ENCODE measurements around the gene PLAGL1. TPM values are rescaled to one million over a fixed set of nuclear protein-coding genes. Genes with fewer than 3 reads are reported as not detected.

The PLAGL1 gene
- total RNA-seq, 1 experiment from 2014 or later = 24.3 TPM

GRCh38 chr6:144029452-144029851 is 21.4 kb upstream of the PLAGL1 start:
- Histone ChIP-seq H3K27me3 (ENCODE audit: control insufficient read depth, insufficient read depth, low read length) (peaks cover 11% of the 10 kb centered on the region), H3K36me3 (ENCODE audit: control insufficient read depth, insufficient read depth, low read length) (no peaks in the 10 kb centered on the region), H3K9me3 (ENCODE audit: control insufficient read depth, insufficient read depth, low read depth, low read length) (no peaks in the 10 kb centered on the region), H3K4me3 (ENCODE audit: low read depth in 2 of 2, low read length in 2 of 2) (no peak overlapping the region), H3K4me1 (ENCODE audit: control insufficient read depth, insufficient read depth, low read length) (no peaks in the 10 kb centered on the region), H3K27ac (ENCODE audit: low read length) (no peak overlapping the region)
- in situ Hi-C loops (cut with HindIII; ENCODE audit: low pct_unique_long_range_greater_than_20kb, low sequenced_read_pairs) = no loop called here
- TF ChIP-seq TCF7L2 (IDR thresholded peaks at IDR 0.05; ENCODE audit: low read depth, low read length) (no peak), POLR2AphosphoS5 (IDR thresholded peaks at IDR 0.05; ENCODE audit: low read depth, low read length) (no peak), SIN3A (IDR thresholded peaks at IDR 0.05; ENCODE audit: borderline replicate concordance, insufficient read depth, low read depth, low read length) (no peak), CTCF (IDR thresholded peaks at IDR 0.05) (no peak), REST (IDR thresholded peaks at IDR 0.05; ENCODE audit: insufficient read depth in 1 of 2, low read depth in 2 of 2, low read length in 1 of 2) (no peak)
- no peak for DNase-seq (ENCODE audit: low read depth, low spot score)
- POLR2A ChIA-PET = no interaction called here
- intact Hi-C loops (cut with micrococcal nuclease; ENCODE audit: unreplicated experiment) = no loop called here
- CTCF ChIA-PET = no interaction called here
- ATAC-seq = no peak
- BruUV-seq (replicated peaks) = no TSS peak

GRCh38 chr6:144027932-144028587 is 20.0 kb upstream of the PLAGL1 start:
- TF ChIP-seq POLR2AphosphoS5 (IDR thresholded peaks at IDR 0.05; ENCODE audit: low read depth, low read length) (no peak), SIN3A (IDR thresholded peaks at IDR 0.05; ENCODE audit: borderline replicate concordance, insufficient read depth, low read depth, low read length) (no peak), CTCF (IDR thresholded peaks at IDR 0.05) (no peak), REST (IDR thresholded peaks at IDR 0.05; ENCODE audit: insufficient read depth in 1 of 2, low read depth in 2 of 2, low read length in 1 of 2) (no peak), TCF7L2 (IDR thresholded peaks at IDR 0.05; ENCODE audit: low read depth, low read length) (no peak)
- H3K36me3 ChIP-seq (ENCODE audit: control insufficient read depth, insufficient read depth, low read length) = no peaks in the 10 kb centered on the region
- BruUV-seq (replicated peaks) = no TSS peak
- H3K4me3 ChIP-seq (ENCODE audit: low read depth in 2 of 2, low read length in 2 of 2) = no peak overlapping the region
- no peak overlapping the region for H3K27ac ChIP-seq (ENCODE audit: low read length)
- no peaks in the 10 kb centered on the region for H3K9me3 ChIP-seq (ENCODE audit: control insufficient read depth, insufficient read depth, low read depth, low read length)
- CTCF ChIA-PET = no interaction called here
- POLR2A ChIA-PET = no interaction called here
- H3K4me1 ChIP-seq (ENCODE audit: control insufficient read depth, insufficient read depth, low read length) = no peaks in the 10 kb centered on the region
- no peak for DNase-seq (ENCODE audit: low read depth, low spot score)
- intact Hi-C loops (cut with micrococcal nuclease; ENCODE audit: unreplicated experiment) = no loop called here
- H3K27me3 ChIP-seq (ENCODE audit: control insufficient read depth, insufficient read depth, low read length) = peaks cover 11% of the 10 kb centered on the region
- in situ Hi-C loops (cut with HindIII; ENCODE audit: low pct_unique_long_range_greater_than_20kb, low sequenced_read_pairs) = no loop called here
- ATAC-seq = no peak
